ENCODE measurements around the gene ZBTB8OS.
A peak's percentile ranks its signal among the peaks of the same experiment; 100 is the strongest.
"Not testable (repeated sequence)": the region's sequence is repeated elsewhere in the genome, so short reads cannot be mapped to it uniquely, and the experiment has no call there.

ZBTB8OS gene

DNA sequence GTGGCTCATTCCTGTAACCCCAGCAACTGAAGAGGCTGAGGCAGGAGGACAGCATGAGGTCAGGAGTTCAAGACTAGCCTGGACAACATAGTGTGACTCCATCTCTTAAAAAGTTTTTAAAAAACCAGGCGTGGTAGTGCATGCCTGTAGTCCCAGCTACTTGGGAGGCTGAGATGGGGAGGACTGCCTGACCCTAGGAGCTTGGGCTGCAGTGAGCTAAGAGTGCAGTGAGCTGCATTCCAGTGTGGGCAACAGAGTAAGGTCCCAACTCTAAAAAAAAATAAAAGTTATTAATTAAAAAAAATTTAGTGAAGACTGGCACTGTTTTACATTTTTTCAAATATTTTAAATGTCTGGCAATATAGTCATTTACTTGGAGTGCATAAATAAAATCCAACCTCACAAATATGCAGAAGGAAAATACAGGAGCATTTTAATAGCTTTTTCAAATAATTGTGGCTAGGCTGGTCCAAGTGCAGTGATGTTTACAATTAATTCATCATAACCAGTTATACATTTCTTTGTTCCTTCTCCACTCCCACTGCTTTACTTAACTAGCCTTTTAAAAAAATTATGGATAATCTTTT, 10.8 kb downstream of the ZBTB8OS start:
- no peak for DNase-seq
- no peak overlapping the region for H3K4me3 Mint-ChIP-seq
- H3K27ac Mint-ChIP-seq: no peak overlapping the region
- TF ChIP-seq, protein P1, sequence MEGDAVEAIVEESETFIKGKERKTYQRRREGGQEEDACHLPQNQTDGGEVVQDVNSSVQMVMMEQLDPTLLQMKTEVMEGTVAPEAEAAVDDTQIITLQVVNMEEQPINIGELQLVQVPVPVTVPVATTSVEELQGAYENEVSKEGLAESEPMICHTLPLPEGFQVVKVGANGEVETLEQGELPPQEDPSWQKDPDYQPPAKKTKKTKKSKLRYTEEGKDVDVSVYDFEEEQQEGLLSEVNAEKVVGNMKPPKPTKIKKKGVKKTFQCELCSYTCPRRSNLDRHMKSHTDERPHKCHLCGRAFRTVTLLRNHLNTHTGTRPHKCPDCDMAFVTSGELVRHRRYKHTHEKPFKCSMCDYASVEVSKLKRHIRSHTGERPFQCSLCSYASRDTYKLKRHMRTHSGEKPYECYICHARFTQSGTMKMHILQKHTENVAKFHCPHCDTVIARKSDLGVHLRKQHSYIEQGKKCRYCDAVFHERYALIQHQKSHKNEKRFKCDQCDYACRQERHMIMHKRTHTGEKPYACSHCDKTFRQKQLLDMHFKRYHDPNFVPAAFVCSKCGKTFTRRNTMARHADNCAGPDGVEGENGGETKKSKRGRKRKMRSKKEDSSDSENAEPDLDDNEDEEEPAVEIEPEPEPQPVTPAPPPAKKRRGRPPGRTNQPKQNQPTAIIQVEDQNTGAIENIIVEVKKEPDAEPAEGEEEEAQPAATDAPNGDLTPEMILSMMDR (IDR thresholded peaks at IDR 0.05): no peak
- peaks cover 36% of the 10 kb centered on the region for H3K36me3 Mint-ChIP-seq (ENCODE audit: low read depth)
- peaks cover 14% of the 10 kb centered on the region for H3K4me1 Mint-ChIP-seq
- no peaks in the 10 kb centered on the region for H3K9me3 Mint-ChIP-seq
- no peaks in the 10 kb centered on the region for H3K27me3 Mint-ChIP-seq (ENCODE audit: low read depth, poor library complexity)

DNA sequence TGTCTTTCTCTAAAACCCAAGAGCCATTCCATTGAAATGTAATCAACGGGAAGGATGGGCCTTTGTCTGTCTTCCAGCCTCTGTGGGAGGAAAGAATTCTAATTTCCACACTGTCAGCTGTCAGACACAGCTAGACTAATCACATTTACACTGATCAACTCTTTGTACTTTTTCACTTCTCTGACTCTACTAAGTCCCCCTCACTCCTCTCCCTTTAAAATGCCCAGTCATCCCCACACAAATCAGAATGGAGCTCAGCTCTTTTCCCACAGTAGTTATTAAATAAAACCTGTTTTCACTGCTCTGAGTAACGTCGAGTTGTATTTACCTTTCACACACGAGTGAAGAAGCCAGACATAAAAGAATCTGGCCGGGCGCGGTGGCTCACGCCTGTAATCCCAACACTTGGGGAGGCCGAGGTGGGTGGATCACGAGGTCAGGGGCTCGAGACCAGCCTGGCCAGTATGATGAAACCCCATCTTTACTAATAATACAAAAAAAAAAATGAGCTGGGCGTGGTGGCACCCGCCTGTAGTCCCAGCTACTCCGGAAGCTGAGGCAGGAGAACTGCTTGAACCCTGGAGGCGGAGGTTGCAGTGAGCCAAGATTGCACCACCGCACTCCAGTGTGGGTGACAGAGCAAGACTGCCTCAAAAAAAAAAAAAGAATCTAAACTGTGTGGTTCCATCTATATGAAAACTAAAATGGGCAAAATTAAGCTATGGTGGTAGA, 13.3 kb downstream of the ZBTB8OS start:
- Mint-ChIP-seq H3K27ac (peak overlapping the region; percentile 93), H3K4me3 (no peak overlapping the region), H3K9me3 (no peaks in the 10 kb centered on the region), H3K27me3 (ENCODE audit: low read depth, poor library complexity) (no peaks in the 10 kb centered on the region), H3K36me3 (ENCODE audit: low read depth) (peaks cover 50% of the 10 kb centered on the region), H3K4me1 (peaks cover 14% of the 10 kb centered on the region)
- no peak for DNase-seq
- TF ChIP-seq, protein P1 (IDR thresholded peaks at IDR 0.05): no peak

- Mint-ChIP-seq H3K4me1 (peaks cover 14% of the 10 kb centered on the region), H3K36me3 (ENCODE audit: low read depth) (peaks cover 50% of the 10 kb centered on the region), H3K27ac (peak overlapping the region; percentile 80), H3K27me3 (ENCODE audit: low read depth, poor library complexity) (no peaks in the 10 kb centered on the region), H3K9me3 (no peaks in the 10 kb centered on the region), H3K4me3 (no peak overlapping the region)
- TF ChIP-seq, protein P1 (IDR thresholded peaks at IDR 0.05): no peak
- DNase-seq: no peak
Measured at GRCh38 chr1:32635508-32636277, 14.7 kb downstream of the ZBTB8OS start.

DNA sequence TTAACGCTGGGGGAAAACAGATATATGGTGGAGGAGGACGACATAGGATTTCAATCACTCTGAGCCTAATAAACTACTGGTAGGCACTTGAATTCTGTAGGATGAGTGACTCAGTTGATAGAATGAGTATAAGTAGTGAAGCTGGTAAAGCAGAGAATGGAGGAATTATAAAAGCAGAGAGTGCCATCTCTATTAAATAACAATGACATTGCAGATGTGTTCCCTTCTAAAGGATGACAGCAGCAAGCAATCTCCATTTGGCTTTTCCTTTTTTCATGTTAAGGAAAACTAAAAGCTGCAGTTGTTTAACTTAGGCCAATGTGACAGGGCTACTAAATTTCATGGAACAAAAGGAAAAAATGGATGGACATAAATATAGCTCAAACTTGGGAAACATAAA, 17.5 kb downstream of the ZBTB8OS start:
- TF ChIP-seq, protein P1 (IDR thresholded peaks at IDR 0.05): no peak
- no peak for DNase-seq
- H3K9me3 Mint-ChIP-seq: no peaks in the 10 kb centered on the region
- H3K36me3 Mint-ChIP-seq (ENCODE audit: low read depth): peaks cover 64% of the 10 kb centered on the region
- no peak overlapping the region for H3K27ac Mint-ChIP-seq
- H3K27me3 Mint-ChIP-seq (ENCODE audit: low read depth, poor library complexity): peaks cover 2% of the 10 kb centered on the region
- peaks cover 14% of the 10 kb centered on the region for H3K4me1 Mint-ChIP-seq
- no peak overlapping the region for H3K4me3 Mint-ChIP-seq

GRCh38 chr1:32630173-32630572, 20.2 kb downstream of the ZBTB8OS start:
- DNase-seq; H3K27me3 Mint-ChIP-seq (ENCODE audit: low read depth, poor library complexity); H3K9me3 Mint-ChIP-seq; H3K27ac Mint-ChIP-seq; H3K4me3 Mint-ChIP-seq; H3K4me1 Mint-ChIP-seq: not testable (repeated sequence)
- peaks cover 53% of the 10 kb centered on the region for H3K36me3 Mint-ChIP-seq (ENCODE audit: low read depth)

DNA sequence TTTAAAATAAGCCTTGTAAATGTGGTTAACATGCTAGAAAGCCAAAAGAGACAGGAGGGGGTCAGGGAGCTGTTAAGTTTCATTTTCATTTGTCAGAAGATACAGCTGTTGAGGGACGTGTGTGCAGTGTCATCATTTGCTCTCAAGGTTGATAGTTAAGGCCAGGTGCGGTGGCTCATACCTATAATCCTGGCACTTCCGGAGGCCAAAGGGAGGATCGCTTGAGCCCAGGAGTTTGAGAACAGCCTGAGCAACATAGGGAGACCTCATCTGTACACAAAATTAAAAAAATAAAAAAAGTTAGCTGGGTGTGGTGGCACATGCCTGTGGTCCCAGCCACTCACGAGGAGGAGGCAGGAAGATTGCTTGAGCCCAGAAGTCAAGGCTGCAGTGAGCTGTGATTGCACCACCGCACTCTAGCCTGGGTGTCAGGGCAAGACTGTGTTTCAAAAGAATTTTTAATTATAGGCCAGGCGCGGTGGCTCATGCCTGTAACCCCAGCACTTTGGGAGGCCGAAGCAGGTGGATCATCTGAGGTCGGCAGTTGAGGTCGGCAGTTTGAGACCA, 22.7 kb downstream of the ZBTB8OS start:
- peaks cover 45% of the 10 kb centered on the region for H3K36me3 Mint-ChIP-seq (ENCODE audit: low read depth)
- no peak overlapping the region for H3K4me3 Mint-ChIP-seq
- DNase-seq: no peak
- H3K9me3 Mint-ChIP-seq: no peaks in the 10 kb centered on the region
- no peaks in the 10 kb centered on the region for H3K4me1 Mint-ChIP-seq
- H3K27ac Mint-ChIP-seq: no peak overlapping the region
- TF ChIP-seq, protein P1 (IDR thresholded peaks at IDR 0.05): no peak
- H3K27me3 Mint-ChIP-seq (ENCODE audit: low read depth, poor library complexity): peaks cover 2% of the 10 kb centered on the region

Data from nephron progenitor cell (in vitro differentiated cells).